HAP-1 (cell line): ENCODE results near the gene PIH1D2.

Experiments
- DNase-seq, 2 experiments: peaks; one replicate each; pipeline ENCODE4 v3.0.0-alpha.2; 2016 to 2020; ENCODE audit warnings: low spot score in 2 of 2
- H3K27me3 ChIP-seq: fragments of 250-450 bp; sonication (Bioruptor Pico); 2 replicates; pipeline ENCODE4 v1.5.1; 2020; ENCODE audit warnings: low read depth, mild to moderate bottlenecking, moderate library complexity
- H3K36me3 ChIP-seq: fragments of 250-450 bp; sonication (Bioruptor Pico); replicated peaks from 2 replicates; pipeline ENCODE4 v1.5.1; 2020; ENCODE audit warnings: mild to moderate bottlenecking
- H3K4me1 ChIP-seq: fragments of 250-450 bp; sonication (Bioruptor Pico); 2 replicates; pipeline ENCODE4 v1.5.1; 2020; ENCODE audit warnings: mild to moderate bottlenecking
- H3K4me3 ChIP-seq: fragments of 250-450 bp; sonication (Bioruptor Pico); 2 replicates; pipeline ENCODE4 v1.5.1; 2020; ENCODE audit warnings: mild to moderate bottlenecking, moderate library complexity
- H3K9me3 ChIP-seq: fragments of 250-450 bp; sonication (Bioruptor Pico); 2 replicates; pipeline ENCODE4 v1.5.1; 2020; ENCODE audit warnings: mild to moderate bottlenecking, moderate library complexity
- in situ Hi-C: fragments of 300-500 bp; cut with MboI; formaldehyde crosslinking; loops from 3 replicates; pipeline ENCODE4 v1.14.3; 2020; ENCODE audit warnings: low sequenced_read_pairs, inconsistent platforms, mixed read lengths

The PIH1D2 gene, protein sequence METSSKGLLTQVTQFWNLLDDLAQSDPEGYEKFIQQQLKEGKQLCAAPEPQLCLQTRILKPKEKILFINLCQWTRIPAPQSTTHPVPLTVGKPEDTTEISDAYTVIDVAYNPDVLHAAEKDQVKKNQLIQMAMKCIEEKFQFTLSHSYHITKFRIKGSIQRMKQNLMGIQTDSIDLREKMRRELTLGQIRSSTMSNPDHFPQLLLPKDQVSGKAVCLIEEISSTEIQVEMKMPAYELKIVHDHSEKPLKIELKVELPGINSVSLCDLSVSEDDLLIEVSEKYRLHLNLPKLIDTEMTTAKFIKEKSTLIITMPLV

DNA sequence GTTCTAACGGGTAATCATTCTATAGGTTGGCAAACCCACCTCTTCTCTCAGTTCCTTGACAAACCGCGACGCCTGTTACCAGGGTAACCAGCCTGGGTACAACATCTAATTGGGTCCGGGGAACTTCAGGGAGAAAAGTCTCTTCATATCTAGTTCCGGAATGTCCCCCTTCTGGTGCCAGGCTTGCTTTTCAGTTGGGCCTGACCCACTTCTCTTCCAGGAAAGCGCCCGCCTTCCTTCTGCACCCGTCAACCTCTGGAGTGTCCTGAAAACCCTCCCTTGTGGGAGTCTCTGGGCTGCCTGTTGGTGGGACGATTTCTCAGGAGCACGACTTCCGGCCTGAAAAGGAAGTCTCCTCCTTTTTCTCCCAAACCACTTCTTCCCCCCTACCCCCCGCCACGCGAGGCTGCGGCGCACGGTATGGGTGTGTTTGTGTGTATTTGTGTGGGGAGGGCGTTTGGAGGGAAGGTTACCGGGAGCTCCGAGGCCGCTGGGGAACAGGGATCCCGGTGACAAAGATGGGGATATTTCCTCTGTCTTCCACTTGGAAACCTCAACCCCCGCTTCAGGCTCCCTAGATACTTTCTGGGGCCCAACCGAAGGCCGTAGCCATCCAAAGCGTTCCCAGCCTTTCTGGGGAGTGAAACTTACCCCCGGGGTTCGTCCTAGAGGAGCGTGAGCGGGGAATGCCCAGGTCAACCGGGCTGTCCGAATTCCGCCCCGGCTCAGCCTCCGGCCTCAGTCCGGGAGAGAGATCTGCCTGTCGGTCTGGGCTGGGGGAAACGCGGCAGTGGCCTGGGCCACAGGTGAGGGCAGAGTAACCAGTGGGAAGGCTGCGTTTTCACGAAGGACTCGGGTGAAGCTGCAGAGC lies at the start of gene PIH1D2, which contains the start of gene NKAPD1:
PIH1D2 (minus strand) TSS at position 77 of the 871 bp plus-strand sequence. CDS start 843 bp downstream, outside the sequence.
NKAPD1 (plus strand) TSS at position 359 of the 871 bp plus-strand sequence. CDS start 1,276 bp downstream, outside the sequence.
- peak within 1 kb of the TSS; percentile 93 for H3K4me3 ChIP-seq
- H3K4me1 ChIP-seq = peaks cover 5% of the 10 kb centered on the region; the same call in 1 of the 2 replicates
- peaks cover 31% of the 10 kb centered on the region for H3K36me3 ChIP-seq
- no peaks in the 10 kb centered on the region; the same call in 1 of the 2 replicates for H3K27me3 ChIP-seq
- in situ Hi-C loops = no loop called here
- no peaks in the 10 kb centered on the region for H3K9me3 ChIP-seq
- peak; percentile 81 to 83 for DNase-seq

DNA sequence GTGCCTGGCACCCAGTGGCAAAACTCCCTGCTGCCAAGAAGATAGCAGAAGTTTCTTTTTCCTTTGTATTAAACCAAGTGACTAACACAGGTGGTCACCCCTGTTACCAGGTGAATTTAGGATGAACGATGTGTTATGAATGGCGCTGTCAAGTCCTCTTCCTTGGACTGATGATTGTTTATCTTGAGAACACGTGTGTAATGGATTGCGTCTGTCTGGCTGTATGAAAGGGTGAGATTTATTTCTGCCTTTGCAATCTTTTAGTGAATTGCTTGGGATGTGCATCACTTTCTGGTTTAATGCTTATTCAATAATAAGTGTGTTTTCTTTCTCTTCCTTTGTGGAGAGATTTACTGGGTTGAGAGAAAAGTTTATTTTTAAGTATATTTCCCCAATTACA lies 49.3 kb upstream of the PIH1D2 start:
- Histone ChIP-seq H3K4me1 (no peaks in the 10 kb centered on the region), H3K4me3 (no peak overlapping the region), H3K9me3 (no peaks in the 10 kb centered on the region), H3K27me3 (no peaks in the 10 kb centered on the region), H3K36me3 (no peaks in the 10 kb centered on the region)
- no peak for DNase-seq
- in situ Hi-C loops = no loop called here

DNA sequence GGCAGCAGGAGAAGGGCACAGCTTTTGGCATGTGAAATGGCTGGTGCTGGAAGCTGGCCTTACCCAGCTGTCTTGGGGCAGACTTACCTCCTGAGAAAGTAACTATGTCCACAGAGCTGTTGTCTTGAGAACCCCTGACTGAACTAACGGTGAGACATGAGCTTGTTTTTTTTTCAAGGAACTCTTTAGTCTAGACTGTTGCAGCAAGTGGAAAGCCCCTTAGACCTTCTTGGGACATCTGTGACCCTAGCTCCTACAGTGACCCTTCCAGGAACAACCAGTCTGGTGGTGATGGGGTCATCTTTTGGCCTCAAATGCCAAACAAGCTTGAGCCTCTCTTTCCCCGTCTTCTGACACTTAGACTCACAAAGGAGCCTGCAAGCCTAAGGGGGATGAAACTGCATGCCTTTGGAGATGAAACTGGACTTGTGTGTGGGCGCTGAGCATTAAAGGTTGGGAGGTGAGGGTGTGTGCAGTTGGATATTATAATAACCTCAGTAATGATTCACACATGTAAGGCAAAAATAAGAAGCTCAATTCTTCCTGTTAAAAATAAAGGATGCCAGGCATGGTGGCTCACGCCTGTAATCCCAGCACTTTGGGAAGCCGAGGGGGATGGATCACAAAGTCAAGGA lies 48.3 kb upstream of the PIH1D2 start:
- Histone ChIP-seq H3K4me3 (no peak overlapping the region), H3K4me1 (no peaks in the 10 kb centered on the region), H3K36me3 (no peaks in the 10 kb centered on the region), H3K9me3 (no peaks in the 10 kb centered on the region), H3K27me3 (no peaks in the 10 kb centered on the region)
- DNase-seq = no peak
- in situ Hi-C loops = no loop called here

DNA sequence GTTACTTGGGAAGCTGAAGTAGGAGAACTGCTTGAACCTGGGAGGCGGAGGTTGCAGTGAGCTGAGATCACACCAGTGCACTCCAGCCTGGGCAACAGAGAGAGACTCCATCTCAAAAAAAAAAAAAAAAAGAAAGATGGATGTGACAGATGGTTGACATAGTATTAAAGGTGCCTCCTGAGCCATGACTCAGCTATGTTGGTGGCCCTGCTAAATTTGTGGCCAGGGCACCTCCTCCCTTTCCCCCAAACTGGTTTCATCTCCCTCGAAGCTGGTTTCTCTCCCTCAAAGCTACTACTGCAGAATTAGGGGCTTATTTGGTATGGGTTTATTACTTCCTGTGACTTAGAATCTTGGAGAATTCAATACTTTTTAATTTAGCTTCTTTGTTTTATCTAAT lies 44.4 kb upstream of the PIH1D2 start:
- Histone ChIP-seq H3K9me3 (no peaks in the 10 kb centered on the region), H3K36me3 (no peaks in the 10 kb centered on the region), H3K4me3 (no peak overlapping the region), H3K27me3 (no peaks in the 10 kb centered on the region), H3K4me1 (no peaks in the 10 kb centered on the region)
- DNase-seq = no peak
- in situ Hi-C loops = no loop called here

DNA sequence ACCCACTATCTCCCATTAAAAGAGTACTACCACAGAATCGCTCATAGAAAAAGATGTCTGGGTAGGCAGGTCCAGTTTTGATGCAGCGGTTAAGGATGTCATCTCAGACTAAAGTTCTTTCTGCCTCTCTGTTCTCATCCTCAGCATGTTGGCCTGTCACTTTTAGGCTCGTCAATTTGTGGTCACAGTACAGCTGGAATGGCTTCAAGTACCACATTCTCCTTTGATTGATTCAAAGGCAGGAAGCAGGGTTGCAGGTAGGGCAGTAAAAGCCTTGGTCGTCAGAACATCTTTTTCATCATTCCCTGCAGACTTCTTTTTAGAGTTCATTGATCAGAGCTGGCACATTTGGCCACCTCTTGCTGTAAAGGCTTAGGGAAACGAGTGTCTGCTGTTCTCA lies 41.6 kb upstream of the PIH1D2 start:
- Histone ChIP-seq H3K4me1 (no peaks in the 10 kb centered on the region), H3K27me3 (no peaks in the 10 kb centered on the region)
- in situ Hi-C loops = no loop called here

DNA sequence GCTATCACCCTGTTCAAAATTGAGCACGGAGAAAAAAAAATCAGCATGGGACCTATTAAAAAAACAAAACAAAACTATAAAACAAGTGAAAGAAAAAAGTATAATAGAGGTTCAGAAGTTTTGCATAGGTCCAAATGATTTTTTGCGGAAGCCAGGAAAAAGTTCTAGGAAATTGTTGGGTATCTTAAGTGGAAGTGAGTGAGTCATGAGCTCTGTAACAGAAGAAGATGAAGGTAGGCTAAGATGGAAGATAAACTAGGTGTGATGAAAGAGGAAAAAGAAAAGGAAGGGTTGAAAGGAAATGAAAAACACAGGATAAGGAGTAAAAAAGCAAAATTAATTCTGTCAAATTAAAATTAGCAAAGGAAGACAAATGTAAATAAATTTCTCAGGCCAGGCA lies 40.6 kb upstream of the PIH1D2 start:
- Histone ChIP-seq H3K4me3 (no peak overlapping the region), H3K4me1 (no peaks in the 10 kb centered on the region)
- in situ Hi-C loops = no loop called here

More for the DNA sequence above, 41.6 kb upstream of the PIH1D2 start:
- DNase-seq = no peak
- Histone ChIP-seq H3K36me3 (no peaks in the 10 kb centered on the region), H3K9me3 (no peaks in the 10 kb centered on the region), H3K4me3 (no peak overlapping the region)

DNA sequence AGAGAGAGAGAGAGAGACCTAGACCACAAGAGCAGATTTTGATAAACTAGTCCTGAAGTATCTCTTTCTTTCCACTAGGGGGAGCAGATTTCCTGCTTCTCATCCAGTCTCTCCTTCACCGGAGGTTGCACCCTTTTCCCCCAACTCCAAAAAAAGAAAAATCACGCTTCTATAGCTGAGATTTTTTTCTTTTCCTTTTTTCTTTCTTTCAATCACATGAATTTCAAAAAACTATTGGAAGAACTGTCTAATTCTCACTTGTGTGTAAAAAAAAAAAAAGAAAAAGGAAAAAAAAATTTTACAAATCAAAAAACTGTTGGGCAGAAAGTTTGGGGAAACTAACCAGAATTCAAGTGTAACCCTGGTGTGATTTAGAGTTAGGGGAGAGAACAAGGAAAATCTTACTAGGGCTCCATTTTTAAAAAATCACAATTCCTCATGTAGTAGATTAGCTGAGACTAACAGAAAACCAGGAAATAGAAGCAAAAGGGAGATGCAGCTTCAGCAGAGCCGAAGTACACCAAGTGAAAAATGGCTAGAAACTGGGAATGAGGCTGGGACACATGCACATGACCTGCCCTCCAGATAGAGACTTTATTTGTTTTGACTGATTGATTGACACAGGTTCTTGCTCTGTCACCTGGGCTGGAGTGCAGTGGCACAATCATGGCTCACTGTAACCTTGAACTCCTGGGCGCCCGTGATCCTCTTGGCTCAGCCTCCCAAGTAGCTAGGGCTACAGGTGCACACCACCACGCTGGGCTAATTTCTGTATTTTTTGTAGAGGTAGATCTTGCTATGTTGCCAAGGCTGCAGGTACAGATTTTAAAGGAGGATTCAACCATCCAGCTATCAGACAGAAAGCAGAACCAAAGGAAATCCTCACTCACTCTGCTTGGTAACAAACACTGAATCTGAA lies 40.0 kb upstream of the PIH1D2 start:
- DNase-seq = peak; percentile 21 to 70
- Histone ChIP-seq H3K4me1 (no peaks in the 10 kb centered on the region), H3K4me3 (no peak overlapping the region), H3K27me3 (no peaks in the 10 kb centered on the region), H3K9me3 (no peaks in the 10 kb centered on the region), H3K36me3 (no peaks in the 10 kb centered on the region)
- in situ Hi-C loops = no loop called here

More for the DNA sequence above, 40.6 kb upstream of the PIH1D2 start:
- no peaks in the 10 kb centered on the region for H3K36me3 ChIP-seq
- no peaks in the 10 kb centered on the region for H3K27me3 ChIP-seq
- no peaks in the 10 kb centered on the region for H3K9me3 ChIP-seq
- DNase-seq = no peak

DNA sequence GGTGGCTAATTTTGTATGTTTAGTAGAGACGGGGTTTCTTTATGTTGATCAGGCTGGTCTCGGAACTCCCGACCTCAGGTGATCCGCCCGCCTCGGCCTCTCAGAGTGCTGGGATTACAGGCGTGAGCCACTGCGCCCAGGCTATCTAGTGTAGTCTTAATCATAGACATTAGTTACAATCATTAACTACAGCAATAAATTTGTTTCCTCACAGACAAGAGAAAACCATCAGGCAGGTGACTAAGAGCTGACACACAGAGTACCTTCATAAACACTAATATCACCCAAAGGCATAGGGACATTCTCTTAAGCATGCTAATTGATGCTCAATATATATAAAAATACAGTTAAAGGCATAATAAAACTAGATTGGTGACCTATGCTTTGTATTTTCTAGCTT lies 32.3 kb upstream of the PIH1D2 start:
- H3K36me3 ChIP-seq = no peaks in the 10 kb centered on the region
- in situ Hi-C loops = no loop called here
- DNase-seq = no peak
- H3K9me3 ChIP-seq = no peaks in the 10 kb centered on the region
- no peaks in the 10 kb centered on the region for H3K27me3 ChIP-seq
- no peak overlapping the region for H3K4me3 ChIP-seq
- no peaks in the 10 kb centered on the region for H3K4me1 ChIP-seq

DNA sequence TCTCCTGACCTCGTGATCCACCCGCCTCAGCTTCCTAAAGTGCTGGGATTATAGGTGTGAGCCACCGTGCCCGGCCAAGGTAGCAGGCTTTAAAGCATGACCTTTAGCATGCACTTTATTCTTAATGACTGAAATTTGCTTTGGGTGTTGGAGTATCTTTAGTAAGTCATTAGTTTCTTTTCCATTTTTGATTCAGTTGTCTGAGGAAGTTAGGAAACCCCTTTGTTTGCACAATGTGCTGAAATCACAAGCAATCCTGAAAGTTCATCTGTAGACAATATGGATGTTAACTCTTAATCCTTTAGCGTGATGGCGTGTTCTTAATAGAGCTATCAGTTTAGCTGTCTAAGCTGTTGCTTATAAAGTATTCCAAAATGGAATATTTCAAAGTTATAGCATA lies 29.6 kb upstream of the PIH1D2 start:
- Histone ChIP-seq H3K36me3 (no peaks in the 10 kb centered on the region), H3K4me3 (no peak overlapping the region), H3K4me1 (no peaks in the 10 kb centered on the region), H3K27me3 (no peaks in the 10 kb centered on the region), H3K9me3 (no peaks in the 10 kb centered on the region)
- in situ Hi-C loops = no loop called here
- no peak for DNase-seq

DNA sequence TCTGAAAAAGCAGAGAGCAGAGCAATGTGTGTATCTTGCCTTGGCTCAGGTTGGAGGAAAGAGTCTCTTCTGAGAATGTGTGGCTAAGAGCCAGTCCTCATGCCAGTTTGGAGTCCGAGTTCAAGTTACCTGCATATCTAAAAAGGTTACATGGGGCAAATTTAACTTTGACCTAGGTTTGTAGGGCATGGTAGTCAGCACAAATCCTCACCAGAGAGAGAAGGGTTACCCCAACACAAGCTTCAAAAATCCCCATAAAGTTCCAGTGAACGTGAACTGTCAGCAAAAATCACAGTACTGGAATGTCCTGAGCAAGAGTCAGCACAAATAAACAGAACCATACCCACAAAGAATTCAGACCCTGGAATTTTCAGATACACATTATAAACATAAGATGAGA lies 26.6 kb upstream of the PIH1D2 start:
- Histone ChIP-seq H3K4me3 (no peak overlapping the region), H3K27me3 (no peaks in the 10 kb centered on the region), H3K36me3 (peaks cover 5% of the 10 kb centered on the region), H3K4me1 (no peaks in the 10 kb centered on the region), H3K9me3 (no peaks in the 10 kb centered on the region)
- in situ Hi-C loops = no loop called here
- DNase-seq = no peak

DNA sequence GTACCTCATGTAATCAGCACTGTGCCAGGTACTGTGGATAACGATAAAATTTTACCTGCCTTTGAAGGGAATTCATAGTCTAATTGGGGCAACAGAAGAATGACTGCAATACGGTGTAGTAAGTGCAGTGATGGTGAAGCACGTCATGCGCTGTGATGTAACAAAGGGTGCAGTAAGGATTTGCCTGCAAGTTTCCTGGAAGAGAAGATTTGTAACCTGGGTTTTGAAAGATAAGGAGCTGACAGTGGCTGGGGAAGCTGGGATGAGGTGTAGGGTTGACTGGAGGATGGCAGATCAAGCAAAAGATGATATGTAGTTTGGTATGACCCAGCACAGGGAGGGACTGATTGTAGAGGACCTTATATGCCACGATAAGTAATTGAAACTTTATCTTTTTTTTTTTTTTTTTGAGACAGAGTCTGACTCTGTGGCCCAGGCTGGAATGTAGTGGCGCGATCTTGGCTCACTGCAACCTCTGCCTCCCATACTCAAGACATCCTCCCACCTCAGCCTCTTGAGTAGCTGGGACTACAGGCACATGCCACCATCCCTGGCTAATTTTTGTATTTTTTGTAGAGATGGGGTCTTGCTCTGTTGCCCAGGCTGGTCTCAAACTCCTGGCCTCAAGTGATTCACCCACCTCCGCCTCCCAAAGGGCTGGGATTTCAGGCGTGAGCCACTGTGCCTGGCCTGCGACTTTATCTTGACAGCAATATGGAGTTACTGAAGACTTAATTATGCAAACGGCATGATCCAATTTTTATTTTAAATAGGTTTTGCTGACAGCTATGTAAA lies 24.1 kb upstream of the PIH1D2 start:
- Histone ChIP-seq H3K9me3 (no peaks in the 10 kb centered on the region), H3K36me3 (peaks cover 26% of the 10 kb centered on the region)

DNA sequence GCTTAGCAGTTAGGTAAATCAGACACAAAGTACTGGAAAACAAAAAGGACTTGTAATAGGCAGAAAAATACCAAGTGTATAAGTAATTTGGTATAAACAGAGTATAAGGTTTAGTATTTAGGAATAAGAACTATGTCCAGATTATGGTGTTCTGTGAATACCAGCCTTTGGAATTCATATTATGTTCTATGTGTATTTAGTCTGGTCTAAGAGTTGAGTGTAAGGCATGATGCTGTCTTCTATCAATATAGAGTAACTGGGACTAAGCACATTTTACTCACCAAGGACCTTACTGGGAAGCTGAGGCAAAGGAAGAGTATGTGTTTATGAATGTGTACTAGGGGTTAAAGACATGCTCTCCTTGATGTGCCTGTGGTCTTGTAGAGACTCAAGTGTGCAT lies 22.4 kb upstream of the PIH1D2 start:
- in situ Hi-C loops = no loop called here
- DNase-seq = no peak
- peaks cover 39% of the 10 kb centered on the region for H3K36me3 ChIP-seq
- no peaks in the 10 kb centered on the region for H3K27me3 ChIP-seq
- H3K9me3 ChIP-seq = no peaks in the 10 kb centered on the region
- H3K4me1 ChIP-seq = no peaks in the 10 kb centered on the region
- no peak overlapping the region for H3K4me3 ChIP-seq

More for the DNA sequence above, 24.1 kb upstream of the PIH1D2 start:
- Histone ChIP-seq H3K27me3 (no peaks in the 10 kb centered on the region), H3K4me1 (no peaks in the 10 kb centered on the region), H3K4me3 (no peak overlapping the region)
- in situ Hi-C loops = no loop called here
- no peak for DNase-seq
